Measurements from ENCODE around the gene ENAM. TPM values are rescaled to one million over a fixed set of nuclear protein-coding genes. Genes with fewer than 3 reads are reported as not detected.
"Not testable (repeated sequence)": the region's sequence is repeated elsewhere in the genome, so short reads cannot be mapped to it uniquely, and the experiment has no call there.

ENAM gene
- total RNA-seq, 1 experiment from 2014 or later = not detected

- CTCF ChIA-PET = no interaction called here
- no peaks in the 10 kb centered on the region for H3K27me3 ChIP-seq (ENCODE audit: control insufficient read depth, insufficient read depth, low read length)
- no peak for DNase-seq (ENCODE audit: low read depth, low spot score)
- POLR2A ChIA-PET = no interaction called here
- no peaks in the 10 kb centered on the region for H3K4me1 ChIP-seq (ENCODE audit: control insufficient read depth, insufficient read depth, low read length)
- H3K4me3 ChIP-seq (ENCODE audit: low read depth in 2 of 2, low read length in 2 of 2) = no peak overlapping the region
- no peak overlapping the region for H3K27ac ChIP-seq (ENCODE audit: low read length)
- no peaks in the 10 kb centered on the region for H3K36me3 ChIP-seq (ENCODE audit: control insufficient read depth, insufficient read depth, low read length)
- ATAC-seq = no peak
- in situ Hi-C loops (cut with HindIII; ENCODE audit: low pct_unique_long_range_greater_than_20kb, low sequenced_read_pairs) (no loop called here), intact Hi-C loops (cut with micrococcal nuclease; ENCODE audit: unreplicated experiment) (no loop called here)
- no TSS peak for BruUV-seq (replicated peaks)
- H3K9me3 ChIP-seq (ENCODE audit: control insufficient read depth, insufficient read depth, low read depth, low read length) = no peaks in the 10 kb centered on the region
- TF ChIP-seq SIN3A (IDR thresholded peaks at IDR 0.05; ENCODE audit: borderline replicate concordance, insufficient read depth, low read depth, low read length) (no peak), REST (IDR thresholded peaks at IDR 0.05; ENCODE audit: insufficient read depth in 1 of 2, low read depth in 2 of 2, low read length in 1 of 2) (no peak), POLR2AphosphoS5 (IDR thresholded peaks at IDR 0.05; ENCODE audit: low read depth, low read length) (no peak), CTCF (IDR thresholded peaks at IDR 0.05) (no peak), TCF7L2 (IDR thresholded peaks at IDR 0.05; ENCODE audit: low read depth, low read length) (no peak)
Measured at GRCh38 chr4:70681704-70682103, 53.2 kb downstream of the ENAM start.

GRCh38 chr4:70682142-70682541, 53.6 kb downstream of the ENAM start:
- H3K27ac ChIP-seq (ENCODE audit: low read length); intact Hi-C loops (cut with micrococcal nuclease; ENCODE audit: unreplicated experiment); H3K4me1 ChIP-seq (ENCODE audit: control insufficient read depth, insufficient read depth, low read length); H3K9me3 ChIP-seq (ENCODE audit: control insufficient read depth, insufficient read depth, low read depth, low read length); BruUV-seq (replicated peaks); DNase-seq (ENCODE audit: low read depth, low spot score); ATAC-seq; in situ Hi-C loops (cut with HindIII; ENCODE audit: low pct_unique_long_range_greater_than_20kb, low sequenced_read_pairs); POLR2A ChIA-PET; H3K27me3 ChIP-seq (ENCODE audit: control insufficient read depth, insufficient read depth, low read length); H3K4me3 ChIP-seq (ENCODE audit: low read depth in 2 of 2, low read length in 2 of 2); H3K36me3 ChIP-seq (ENCODE audit: control insufficient read depth, insufficient read depth, low read length); CTCF ChIA-PET: not testable (repeated sequence)

GRCh38 chr4:70687392-70687791, 58.8 kb downstream of the ENAM start:
- POLR2A ChIA-PET = no interaction called here
- in situ Hi-C loops (cut with HindIII; ENCODE audit: low pct_unique_long_range_greater_than_20kb, low sequenced_read_pairs) (no loop called here), intact Hi-C loops (cut with micrococcal nuclease; ENCODE audit: unreplicated experiment) (no loop called here)
- ATAC-seq = no peak
- Histone ChIP-seq H3K36me3 (ENCODE audit: control insufficient read depth, insufficient read depth, low read length) (peaks cover 2% of the 10 kb centered on the region), H3K27me3 (ENCODE audit: control insufficient read depth, insufficient read depth, low read length) (no peaks in the 10 kb centered on the region), H3K9me3 (ENCODE audit: control insufficient read depth, insufficient read depth, low read depth, low read length) (no peaks in the 10 kb centered on the region), H3K4me3 (ENCODE audit: low read depth in 2 of 2, low read length in 2 of 2) (peak overlapping the region; percentile 63 to 92), H3K27ac (ENCODE audit: low read length) (peak overlapping the region; percentile 93), H3K4me1 (ENCODE audit: control insufficient read depth, insufficient read depth, low read length) (peaks cover 13% of the 10 kb centered on the region; the same call in 1 of the 2 replicates)
- CTCF ChIA-PET = no interaction called here
- no peak for DNase-seq (ENCODE audit: low read depth, low spot score)
- BruUV-seq (replicated peaks) = no TSS peak
- TF ChIP-seq SIN3A (IDR thresholded peaks at IDR 0.05; ENCODE audit: borderline replicate concordance, insufficient read depth, low read depth, low read length) = no peak
- no peak for TF ChIP-seq CTCF (IDR thresholded peaks at IDR 0.05)
- TF ChIP-seq POLR2AphosphoS5 (IDR thresholded peaks at IDR 0.05; ENCODE audit: low read depth, low read length) = no peak
- no peak for TF ChIP-seq REST (IDR thresholded peaks at IDR 0.05; ENCODE audit: insufficient read depth in 1 of 2, low read depth in 2 of 2, low read length in 1 of 2)
- TF ChIP-seq TCF7L2 (IDR thresholded peaks at IDR 0.05; ENCODE audit: low read depth, low read length) = no peak

All from Panc1 (cell line).